NCI-H146 treated with DMSO at 0.1 percent for 48 hours (cell line): ENCODE measurements around the gene MPPED1.

Source experiments
- DNase-seq: peaks from one replicate; lab custom pipeline; 2025; ENCODE audit not compliant: unreplicated experiment; lab: John Stamatoyannopoulos, UW

Gene MPPED1

DNA sequence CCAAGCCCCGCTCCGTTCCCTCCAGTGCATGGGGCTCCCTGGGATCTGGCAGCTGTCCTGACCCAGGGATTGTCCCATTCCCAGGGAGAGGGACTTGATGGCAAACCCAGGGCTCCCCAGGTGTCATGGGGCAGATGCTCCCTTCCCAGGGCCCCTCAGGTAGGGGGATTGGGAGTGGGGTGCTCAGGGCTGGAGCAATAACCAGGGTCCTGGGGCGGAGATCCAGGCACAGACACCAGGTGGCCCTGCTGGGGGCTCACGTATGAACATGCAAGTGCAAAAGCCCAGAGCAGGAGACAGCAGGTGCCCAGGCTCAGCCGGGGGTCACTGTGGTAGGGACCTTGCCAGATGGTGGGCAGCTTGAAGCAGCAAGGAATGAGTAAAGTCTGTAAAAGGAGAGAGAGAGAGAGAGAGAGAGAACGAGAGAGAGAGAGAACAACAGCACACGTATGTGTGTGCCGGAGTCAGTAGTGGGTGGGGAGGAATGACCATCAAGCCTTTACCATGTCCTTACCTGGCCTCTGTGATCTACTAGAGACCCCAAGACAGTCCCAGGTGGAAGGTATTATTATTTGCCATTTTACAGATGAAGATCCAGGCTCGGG lies 19.3 kb upstream of the MPPED1 start:
- DNase-seq, result no peak

DNA sequence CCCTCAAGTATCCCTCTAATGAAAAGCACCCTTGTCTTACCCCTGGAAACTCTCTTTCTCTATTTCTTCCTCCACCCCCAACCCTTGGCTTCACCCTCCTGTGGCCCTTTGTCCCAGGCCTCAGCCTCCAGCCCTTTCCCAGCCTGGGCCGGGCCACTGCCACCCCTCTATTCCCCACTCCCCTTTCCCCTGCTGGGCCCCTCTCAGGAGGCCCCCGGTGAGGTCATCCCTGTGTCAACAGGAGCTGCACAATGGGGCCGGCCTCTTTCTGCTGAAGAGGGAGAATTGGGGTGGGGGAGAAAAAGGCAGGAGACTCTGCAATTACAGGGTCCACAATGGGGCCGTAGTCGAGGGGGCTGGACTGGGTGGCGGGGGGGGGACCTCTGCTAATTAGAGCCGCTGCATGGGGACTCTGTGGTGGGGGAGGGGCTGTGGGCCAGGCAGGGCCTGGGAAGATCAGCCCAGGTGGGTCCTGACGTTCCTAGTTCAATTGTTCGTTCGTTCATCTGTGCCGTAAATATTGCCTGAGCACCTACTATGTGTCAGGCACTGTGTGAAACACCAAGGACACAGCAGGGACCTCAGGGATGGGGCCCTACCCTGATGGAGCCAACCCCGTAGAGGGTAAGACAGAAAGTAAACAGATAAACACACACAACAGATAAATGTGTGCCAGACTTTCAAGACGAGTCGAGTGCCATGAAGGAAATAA lies 18.5 kb upstream of the MPPED1 start:
- no peak for DNase-seq

- no peak for DNase-seq
These were observed 17.9 kb upstream of the MPPED1 start for GRCh38 chr22:43393844-43394474.

DNA sequence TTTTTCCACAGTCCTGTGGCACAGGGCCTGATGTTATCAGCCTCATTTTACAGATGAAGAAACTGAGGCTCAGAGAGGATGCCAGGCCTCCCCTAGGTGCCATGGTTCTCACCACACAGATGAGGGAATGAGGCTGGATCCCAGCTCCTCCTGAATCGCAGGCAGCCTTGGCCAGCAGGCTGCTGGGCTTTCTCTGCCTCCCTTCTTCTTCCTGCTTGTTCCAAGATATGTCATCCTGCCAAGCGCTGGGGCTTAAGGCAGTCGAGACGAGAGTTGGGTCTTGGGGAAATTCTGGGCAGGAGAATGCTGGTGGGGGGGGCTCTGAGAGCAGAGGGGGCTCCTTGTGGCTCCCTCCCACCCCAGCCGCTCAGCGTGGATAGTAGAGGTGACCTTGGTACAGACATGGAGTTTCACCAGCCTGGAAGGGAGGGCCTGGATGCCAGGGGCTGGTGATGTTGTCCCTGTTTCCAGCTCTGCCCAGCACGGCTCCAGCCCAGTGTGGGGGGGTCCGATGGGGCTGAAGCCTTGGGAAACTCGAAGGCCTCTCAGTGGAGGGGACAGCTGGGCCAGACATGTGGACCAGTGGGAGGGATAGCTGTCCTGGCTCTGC lies 16.6 kb upstream of the MPPED1 start:
- no peak for DNase-seq

DNA sequence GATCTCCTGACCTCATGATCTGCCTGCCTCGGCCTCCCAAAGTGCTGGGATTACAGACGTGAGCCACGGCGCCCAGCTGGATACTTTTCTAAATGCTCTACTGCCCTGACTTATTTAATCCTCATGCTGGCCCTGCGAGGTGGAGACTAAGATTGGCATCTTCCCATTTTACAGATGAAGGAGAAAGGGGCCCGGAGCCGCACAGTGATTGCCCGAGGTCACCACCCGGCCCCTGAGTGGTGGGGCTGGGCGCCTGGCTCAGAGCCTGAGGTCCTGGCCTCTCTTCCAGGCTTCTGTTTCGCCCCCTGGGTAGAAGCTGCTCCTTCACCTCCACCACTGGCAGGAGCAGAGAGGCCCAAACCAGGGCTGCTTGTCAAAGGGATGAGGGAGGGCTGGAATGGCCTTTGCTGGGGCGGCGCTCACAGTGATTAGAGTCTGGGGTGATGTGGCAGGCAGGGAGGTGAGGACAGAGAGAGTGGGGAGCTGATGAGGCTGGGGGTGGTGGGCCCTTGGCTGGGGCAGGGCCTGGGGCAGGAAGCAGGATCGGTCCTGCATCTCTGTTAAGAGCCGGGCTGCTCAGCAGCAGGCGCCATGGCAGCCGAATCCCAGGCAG lies 15.4 kb upstream of the MPPED1 start:
- DNase-seq, result no peak

- peak; percentile 58 for DNase-seq
These were observed 14.8 kb upstream of the MPPED1 start for GRCh38 chr22:43396934-43397457.

- no peak for DNase-seq
These were observed 14.0 kb upstream of the MPPED1 start for GRCh38 chr22:43397766-43398165.

DNA sequence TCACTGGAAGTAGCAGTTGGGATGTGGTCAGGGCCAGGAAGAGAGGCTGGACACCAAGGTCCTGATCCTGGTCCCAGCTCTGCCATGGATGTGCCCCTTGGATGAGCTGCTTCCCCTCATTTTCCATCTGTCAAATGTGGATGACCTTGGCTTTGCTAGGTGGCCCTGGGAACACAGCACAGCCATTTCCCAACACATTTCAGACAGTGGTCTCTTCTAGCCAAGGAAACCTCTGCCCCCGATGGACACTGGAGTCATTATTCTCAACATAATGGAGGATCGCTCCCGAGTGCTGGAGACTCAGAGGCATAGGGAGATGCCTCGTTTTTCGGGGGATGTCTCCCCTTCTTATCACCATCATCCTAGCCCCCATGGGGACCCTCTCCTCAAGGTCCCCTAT lies 13.6 kb upstream of the MPPED1 start:
- no peak for DNase-seq

GRCh38 chr22:43398910-43399309 lies 12.9 kb upstream of the MPPED1 start:
- no peak for DNase-seq

GRCh38 chr22:43399338-43399979 lies 12.4 kb upstream of the MPPED1 start:
- DNase-seq, result no peak

DNA sequence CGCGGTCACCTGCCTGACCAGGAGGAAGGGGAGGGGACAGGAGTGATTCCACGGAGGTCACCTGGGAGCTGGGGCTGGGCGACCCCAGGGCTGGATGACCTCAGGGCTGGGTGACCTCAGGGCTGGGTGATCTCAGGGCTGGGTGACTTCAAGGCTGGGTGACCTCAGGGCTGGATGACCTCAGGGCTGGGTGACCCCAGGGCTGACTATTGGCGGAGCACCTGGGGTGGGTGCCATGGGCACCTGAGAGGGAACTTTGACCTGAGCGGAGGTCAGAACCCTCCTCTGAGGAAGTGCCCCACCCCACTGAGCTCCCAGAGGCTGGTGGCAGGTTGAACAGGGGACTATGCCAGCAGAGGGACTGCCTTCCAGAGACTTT lies 11.8 kb upstream of the MPPED1 start:
- no peak for DNase-seq

GRCh38 chr22:43400449-43400848 lies 11.4 kb upstream of the MPPED1 start:
- no peak for DNase-seq

DNA sequence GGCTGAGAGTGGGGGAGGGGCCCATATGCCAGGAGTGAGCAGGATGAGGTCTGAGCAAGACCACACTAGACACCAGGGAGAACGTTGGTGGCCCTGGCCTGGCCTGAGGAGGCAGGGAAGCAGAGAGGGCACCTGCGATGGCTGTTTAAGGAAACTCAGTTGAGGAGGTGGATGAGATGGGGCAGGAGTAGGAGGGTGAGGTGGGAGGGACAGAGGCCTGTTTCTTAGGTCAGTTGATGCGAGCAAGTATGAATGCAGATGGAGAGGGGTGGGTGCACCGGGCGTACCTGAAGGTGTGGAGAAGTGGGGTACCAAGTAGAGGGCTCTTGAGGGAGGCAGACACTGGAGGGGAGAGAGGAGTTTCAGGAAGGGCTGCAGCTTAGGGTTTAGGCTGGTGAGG lies 10.6 kb upstream of the MPPED1 start:
- DNase-seq, result no peak

GRCh38 chr22:43401661-43402060 lies 10.2 kb upstream of the MPPED1 start:
- DNase-seq, result no peak

GRCh38 chr22:43402128-43402527 lies 9.7 kb upstream of the MPPED1 start:
- no peak for DNase-seq

DNA sequence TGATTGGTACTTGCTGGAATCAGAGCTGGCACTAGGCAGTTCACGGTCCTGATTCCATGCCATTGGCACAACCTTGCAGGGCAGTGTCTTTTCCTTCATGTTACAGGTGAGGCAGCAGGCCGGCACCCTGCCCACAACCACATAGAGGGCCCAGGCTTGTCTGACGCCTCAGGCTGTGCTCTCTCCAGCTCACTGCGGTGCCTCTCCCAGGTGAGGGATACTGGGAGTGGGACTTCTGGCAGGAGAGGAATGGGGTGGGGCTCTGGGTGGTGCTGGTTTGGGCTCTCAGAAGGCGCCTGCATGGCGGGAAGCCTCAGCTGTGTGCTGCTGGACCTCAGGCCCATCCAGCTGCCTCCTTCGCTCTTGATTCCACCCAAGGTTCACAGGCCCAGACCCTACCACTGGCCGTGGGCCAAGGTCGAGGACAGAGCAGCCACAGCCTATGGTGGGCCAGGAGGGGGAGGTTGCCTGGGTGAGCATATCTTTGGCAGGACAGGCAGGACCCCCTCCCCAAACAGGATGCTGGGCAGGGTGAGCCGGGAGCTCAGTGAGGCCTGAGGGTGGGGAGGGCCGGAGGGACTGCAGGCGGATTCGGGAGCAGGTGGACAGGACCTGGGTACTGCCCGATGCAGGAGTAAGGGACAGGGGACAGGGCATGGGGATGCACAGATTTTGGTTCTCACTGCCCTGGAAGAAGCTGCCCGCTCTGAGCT lies 7.0 kb upstream of the MPPED1 start:
- no peak for DNase-seq

GRCh38 chr22:43406186-43406790 lies 5.5 kb upstream of the MPPED1 start:
- DNase-seq, result no peak

DNA sequence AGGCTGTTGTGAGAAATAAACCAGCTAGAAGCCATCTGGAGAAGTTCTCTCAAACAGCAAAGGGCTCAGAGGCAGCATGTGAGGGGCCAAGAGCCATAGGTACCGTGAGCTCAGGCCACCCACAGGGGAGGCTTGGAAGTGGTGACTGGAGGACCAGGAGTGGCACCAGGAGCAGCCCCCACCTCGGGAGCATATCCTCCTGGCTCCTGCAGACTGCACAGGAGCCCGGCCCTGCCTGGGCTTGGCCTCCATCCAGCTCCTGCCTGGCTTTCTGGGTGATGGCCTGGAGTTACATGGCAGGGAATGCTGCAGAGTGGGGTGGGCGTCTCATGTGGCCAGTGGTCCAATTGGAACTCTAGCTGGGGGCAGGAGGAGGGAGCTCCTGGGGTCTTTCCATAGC lies 4.2 kb upstream of the MPPED1 start:
- DNase-seq, result no peak

GRCh38 chr22:43408009-43408408 lies 3.8 kb upstream of the MPPED1 start:
- no peak for DNase-seq

DNA sequence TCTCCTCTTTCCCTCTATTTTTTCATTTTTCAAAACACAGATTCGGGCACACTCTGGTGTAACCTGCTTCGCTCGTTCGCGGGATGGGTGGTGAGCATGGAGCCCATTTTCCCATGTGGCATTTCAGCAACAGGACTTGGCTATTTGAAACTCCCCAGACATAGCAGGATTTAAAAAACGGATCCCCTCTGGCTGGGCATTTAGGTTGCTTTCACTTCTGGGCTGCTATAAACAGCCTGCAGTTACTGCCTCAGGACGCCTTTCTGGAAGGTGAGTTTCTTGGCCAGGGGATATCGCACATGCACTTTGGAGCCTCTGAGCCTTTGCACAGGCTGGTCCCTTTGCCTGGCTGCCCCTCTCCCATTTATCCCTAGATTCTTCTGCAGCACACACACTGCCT lies 2.8 kb upstream of the MPPED1 start:
- DNase-seq, result no peak
